Fibroblast of villous mesenchyme (primary cell): ENCODE measurements around the gene ASCC3. TPM values are rescaled to one million over a fixed set of nuclear protein-coding genes. Genes with fewer than 3 reads are reported as not detected.

Experiments used
- DNase-seq: peaks from one replicate; pipeline ENCODE4 v3.0.0-alpha.2; 2010; ENCODE audit warnings: low read depth
- H3K4me3 ChIP-seq: 2 replicates; pipeline ENCODE4 v1.5.1; 2011; ENCODE audit warnings: low read depth, mild to moderate bottlenecking, low read length
- total RNA-seq: library from RNA; depleted of rRNA; stranded (reverse); fragments of >200 nt; gene quantifications from 2 replicates; pipeline ENCODE4 v1.2.3, GENCODE V29; 2012
- TF ChIP-seq, protein P1 (sequence below): IDR thresholded peaks from 2 replicates; pipeline ENCODE4 v1.5.1; 2012; ENCODE audit warnings: low read depth, mild to moderate bottlenecking, low read length; ENCODE audit not compliant: insufficient read depth

ASCC3 gene
- total RNA-seq, 1 donor = 165 TPM

DNA sequence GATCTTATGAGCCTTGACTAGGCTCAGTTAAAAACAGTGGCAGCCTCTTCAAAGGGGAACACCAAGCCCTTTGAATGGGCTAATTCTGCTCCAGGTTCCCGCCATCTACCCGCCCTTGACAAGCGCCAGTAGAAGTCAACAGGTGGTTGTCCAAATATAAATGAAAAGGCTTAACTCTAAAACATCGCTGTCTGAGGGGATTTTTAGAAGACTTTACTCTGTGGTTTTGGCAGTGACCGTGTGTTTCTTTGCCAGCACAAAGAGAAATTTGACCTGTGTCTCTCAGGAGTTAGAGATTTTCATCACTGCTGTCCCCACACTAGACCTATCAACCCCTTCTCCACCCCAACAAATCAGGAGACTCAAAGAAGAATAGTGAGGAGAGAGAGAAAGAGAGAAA, 396.7 kb downstream of the ASCC3 start:
- TF ChIP-seq, protein P1, sequence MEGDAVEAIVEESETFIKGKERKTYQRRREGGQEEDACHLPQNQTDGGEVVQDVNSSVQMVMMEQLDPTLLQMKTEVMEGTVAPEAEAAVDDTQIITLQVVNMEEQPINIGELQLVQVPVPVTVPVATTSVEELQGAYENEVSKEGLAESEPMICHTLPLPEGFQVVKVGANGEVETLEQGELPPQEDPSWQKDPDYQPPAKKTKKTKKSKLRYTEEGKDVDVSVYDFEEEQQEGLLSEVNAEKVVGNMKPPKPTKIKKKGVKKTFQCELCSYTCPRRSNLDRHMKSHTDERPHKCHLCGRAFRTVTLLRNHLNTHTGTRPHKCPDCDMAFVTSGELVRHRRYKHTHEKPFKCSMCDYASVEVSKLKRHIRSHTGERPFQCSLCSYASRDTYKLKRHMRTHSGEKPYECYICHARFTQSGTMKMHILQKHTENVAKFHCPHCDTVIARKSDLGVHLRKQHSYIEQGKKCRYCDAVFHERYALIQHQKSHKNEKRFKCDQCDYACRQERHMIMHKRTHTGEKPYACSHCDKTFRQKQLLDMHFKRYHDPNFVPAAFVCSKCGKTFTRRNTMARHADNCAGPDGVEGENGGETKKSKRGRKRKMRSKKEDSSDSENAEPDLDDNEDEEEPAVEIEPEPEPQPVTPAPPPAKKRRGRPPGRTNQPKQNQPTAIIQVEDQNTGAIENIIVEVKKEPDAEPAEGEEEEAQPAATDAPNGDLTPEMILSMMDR = no peak
- no peak overlapping the region for H3K4me3 ChIP-seq
- no peak for DNase-seq

GRCh38 chr6:100482698-100483097, 398.4 kb downstream of the ASCC3 start:
- TF ChIP-seq, protein P1 = no peak
- no peak for DNase-seq
- no peak overlapping the region for H3K4me3 ChIP-seq

DNA sequence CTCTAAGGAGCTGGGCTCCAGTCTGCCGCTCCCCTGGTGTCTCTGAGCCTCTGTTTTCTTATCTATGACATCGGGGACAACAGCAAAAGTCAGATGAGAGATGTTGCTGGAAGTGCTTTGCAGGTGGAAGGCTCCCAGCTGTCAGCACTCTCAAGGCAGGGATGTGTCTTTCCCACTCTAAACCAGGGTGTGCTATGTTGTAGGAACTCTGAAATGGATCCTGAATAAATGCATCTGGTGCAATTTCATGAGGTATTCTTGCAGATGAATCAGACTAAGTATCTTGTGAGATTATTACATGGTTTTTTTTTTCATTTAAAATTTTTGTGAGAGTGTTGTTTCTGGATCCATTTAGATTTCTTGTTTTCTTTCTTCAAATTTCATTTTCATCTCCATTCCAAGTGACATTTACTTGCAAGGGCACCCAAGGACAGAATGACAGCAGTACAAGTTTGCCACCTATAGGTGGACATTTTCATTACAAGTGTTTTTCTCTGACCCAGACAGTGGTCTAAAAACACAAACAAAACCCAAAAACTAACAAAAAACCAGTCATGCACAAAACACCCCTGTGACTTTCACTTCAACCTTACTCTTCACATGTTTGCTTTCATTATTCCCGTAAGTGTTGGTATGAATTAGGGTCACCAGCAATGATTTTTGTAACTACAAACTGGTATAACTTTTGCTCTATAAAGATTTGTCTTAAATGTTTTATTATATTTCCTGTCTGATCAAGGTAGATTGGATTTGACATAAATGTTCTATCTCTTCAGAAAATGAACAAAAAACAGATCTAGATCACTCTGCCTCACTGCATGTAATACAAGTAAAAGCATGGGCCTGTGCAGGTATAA, 401.7 kb downstream of the ASCC3 start:
- H3K4me3 ChIP-seq = no peak overlapping the region
- TF ChIP-seq, protein P1 = peak; percentile 80
- peak; percentile 58 for DNase-seq

- no peak for DNase-seq
- H3K4me3 ChIP-seq = no peak overlapping the region
- TF ChIP-seq, protein P1 = no peak
Measured at GRCh38 chr6:100475554-100476320, 405.4 kb downstream of the ASCC3 start.

GRCh38 chr6:100473182-100473581, 407.9 kb downstream of the ASCC3 start:
- TF ChIP-seq, protein P1 = no peak
- DNase-seq = no peak
- no peak overlapping the region for H3K4me3 ChIP-seq

DNA sequence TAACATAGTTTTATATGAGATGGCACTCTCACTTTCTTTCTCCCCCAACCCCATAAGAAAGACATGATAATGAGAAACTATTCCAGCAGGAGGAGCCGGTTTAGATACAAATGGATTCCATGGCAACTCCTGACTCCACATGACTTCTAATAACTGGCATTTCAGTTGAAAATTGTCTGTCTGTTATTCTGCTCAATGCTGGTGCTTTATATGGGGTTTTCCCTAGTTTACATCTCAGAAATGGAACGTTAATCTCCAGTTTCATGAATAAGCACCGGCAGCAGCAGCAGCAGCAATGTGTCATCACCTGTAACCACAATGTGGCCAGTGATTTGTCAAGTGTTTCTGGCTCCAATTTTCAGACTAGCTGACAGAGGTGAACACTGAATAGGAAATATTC, 408.5 kb downstream of the ASCC3 start:
- H3K4me3 ChIP-seq = no peak overlapping the region
- DNase-seq = no peak
- TF ChIP-seq, protein P1 = no peak
